Activated CD8-positive, alpha-beta memory T cell treated with anti-CD3 and anti-CD28 coated beads, Interleukin-2, amount 50 U/mL, for 1 hour (primary cell): Measurements from ENCODE around the gene ELMO2.

Experiments
- DNase-seq: peaks from one replicate; pipeline ENCODE4 v3.0.0-alpha.2; 2020; ENCODE audit errors: extremely low read depth

Gene ELMO2, protein sequence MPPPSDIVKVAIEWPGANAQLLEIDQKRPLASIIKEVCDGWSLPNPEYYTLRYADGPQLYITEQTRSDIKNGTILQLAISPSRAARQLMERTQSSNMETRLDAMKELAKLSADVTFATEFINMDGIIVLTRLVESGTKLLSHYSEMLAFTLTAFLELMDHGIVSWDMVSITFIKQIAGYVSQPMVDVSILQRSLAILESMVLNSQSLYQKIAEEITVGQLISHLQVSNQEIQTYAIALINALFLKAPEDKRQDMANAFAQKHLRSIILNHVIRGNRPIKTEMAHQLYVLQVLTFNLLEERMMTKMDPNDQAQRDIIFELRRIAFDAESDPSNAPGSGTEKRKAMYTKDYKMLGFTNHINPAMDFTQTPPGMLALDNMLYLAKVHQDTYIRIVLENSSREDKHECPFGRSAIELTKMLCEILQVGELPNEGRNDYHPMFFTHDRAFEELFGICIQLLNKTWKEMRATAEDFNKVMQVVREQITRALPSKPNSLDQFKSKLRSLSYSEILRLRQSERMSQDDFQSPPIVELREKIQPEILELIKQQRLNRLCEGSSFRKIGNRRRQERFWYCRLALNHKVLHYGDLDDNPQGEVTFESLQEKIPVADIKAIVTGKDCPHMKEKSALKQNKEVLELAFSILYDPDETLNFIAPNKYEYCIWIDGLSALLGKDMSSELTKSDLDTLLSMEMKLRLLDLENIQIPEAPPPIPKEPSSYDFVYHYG

DNA sequence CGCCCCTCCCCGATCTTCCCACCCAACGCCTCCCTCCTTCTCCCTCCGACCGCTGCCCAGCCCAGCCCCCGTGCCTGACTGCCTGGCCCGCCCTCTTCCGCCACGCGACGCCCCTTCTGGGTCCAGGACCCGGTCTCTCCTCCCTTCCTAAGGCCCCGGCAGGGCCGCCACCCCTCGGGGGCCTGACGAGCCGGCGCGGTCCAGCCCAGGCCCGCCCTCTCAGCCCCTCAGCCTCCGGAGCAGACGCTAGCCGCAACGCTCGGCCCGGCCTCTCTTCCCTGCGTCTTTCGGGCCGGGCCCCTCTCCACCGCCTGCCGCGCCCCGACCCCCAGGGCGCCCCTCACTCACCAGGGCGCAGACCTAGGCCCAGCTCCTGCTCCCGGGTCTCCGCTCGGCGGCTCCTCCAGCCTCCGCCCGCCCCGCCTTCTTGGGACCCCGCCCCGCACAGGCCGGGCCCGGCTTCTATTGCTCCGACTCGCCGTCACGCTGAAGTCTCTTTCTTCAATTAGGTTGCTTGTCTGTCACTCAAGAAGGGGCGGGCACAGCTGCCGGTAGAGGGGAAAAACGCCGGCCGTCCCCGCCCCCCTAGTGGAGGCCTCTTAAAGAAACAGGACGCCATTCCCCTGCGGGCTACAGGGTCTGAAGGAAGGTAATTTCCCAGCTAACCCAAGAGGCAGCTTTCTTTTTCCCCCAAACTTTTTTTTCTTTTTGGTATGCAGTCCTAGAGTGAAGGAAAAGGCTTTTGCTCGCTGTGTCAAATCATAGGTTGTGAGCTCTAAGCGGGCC lies at the start of gene ELMO2:
Gene ELMO2, minus strand, starts transcription at position 416 of the 786 bp plus-strand sequence. CDS start 12,133 bp downstream, outside the sequence.
- DNase-seq = peak; percentile 93

GRCh38 chr20:46455729-46456128 lies 49.3 kb upstream of the ELMO2 start:
- no peak for DNase-seq

DNA sequence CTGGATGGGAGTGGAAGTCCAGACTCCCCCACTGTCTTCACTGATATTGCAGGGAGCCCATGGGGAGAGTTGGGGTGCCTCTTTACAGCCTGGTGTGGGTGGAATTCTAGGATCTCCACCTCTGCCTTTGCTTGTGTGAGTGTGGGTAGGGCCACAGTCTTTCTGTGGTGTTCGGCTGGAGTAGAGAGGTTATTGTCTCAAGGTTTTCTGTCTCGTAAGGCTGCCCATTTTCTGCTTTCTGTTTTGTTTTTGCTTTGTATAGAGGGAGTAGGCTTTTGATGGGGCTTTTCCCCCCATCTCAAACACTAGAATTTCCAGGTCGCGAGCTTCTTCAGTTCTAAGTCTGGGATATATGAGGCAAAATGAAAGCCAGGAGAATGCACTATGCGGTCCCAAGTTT lies 40.4 kb upstream of the ELMO2 start:
- DNase-seq = no peak

DNA sequence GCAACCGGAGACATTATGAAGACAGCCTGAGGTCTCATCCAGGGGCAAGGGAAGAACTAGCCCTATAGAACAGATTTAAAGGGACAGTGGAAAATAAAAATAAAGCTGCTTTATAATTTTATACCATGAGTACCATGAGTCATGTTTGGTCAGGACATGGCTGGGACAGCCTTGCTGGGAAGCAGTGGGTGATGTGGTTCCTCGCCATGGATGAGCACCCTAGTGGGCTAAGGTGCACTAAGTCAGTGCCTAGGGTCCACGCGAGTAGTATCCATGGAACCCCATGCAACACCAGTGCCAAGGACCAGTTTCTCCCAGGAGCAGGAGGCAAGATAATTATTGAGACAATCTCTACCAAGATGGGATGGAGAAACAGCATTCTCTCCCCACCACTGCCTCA lies 33.4 kb upstream of the ELMO2 start:
- no peak for DNase-seq

GRCh38 chr20:46438156-46438750 lies 31.8 kb upstream of the ELMO2 start:
- no peak for DNase-seq

DNA sequence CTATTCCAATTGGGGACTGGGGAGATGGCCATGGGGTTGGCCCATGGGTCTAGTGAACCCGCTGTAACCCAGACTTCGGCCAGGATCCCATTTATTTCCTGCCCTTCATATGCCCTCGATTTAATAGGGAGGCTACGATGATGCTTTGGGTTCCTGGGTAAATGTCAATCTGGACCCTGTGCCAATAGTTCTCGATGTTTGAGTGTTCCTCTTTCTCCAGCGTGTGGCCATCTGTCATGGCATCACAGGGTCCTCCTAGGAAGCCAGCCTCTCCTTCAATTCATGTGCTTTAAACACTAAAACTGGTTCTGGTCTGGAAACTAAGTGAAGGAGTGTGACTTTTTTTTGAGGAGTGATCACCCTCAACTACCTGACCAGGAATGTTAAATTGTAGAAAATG lies 28.7 kb upstream of the ELMO2 start:
- no peak for DNase-seq

- DNase-seq = no peak
Observed at GRCh38 chr20:46434597-46434996, 28.2 kb upstream of the ELMO2 start.

DNA sequence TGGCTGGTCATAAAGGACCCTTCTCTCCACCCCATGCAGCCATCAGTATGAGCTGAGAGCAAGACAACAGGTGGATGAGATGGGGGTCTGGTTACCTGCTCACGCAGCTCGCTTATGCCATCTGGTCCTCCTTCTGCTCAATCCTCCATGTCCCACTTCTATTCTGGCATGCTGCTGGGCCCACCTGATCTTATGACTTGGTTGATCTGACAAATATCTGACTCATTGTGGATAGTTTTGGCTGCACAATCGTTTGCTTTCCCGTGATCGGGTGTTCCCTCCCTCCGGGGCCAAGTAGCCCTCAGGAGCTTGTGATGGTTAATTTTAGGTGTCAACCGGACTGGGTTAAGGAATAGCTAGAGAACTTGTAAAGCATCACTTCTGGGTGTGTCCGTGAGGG lies 26.6 kb upstream of the ELMO2 start:
- DNase-seq = no peak

- no peak for DNase-seq
Observed at GRCh38 chr20:46430921-46431712, 24.7 kb upstream of the ELMO2 start.

- DNase-seq = no peak
Observed at GRCh38 chr20:46427384-46427783, 21.0 kb upstream of the ELMO2 start.

DNA sequence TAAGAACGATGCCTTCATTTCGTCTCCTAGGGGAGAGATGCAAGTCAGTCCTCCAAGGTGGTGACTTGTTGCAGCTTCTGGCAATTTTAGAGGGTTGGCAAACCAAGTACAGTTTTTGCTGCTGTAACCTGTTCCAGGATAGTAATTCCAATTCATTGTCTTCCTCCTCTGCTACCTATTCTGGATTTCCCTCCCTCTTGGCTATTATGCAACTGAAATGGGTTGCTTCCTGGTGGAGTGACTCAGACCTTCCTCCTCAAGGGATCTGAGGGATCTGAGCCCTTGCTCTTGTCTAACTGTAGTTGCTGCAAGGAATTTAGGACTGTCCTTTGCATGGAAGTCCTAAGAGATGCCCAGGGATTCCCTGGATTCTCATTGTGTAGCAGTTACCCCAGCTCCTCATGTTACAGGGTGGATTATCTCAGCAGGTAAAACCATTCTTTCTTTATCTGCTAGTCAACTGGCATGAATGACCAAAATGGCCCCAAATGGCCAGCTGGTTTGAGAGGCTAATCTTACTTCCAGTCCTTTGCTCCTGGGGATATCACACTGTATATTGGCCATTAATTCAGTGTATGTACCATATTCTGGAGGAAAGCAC lies 17.6 kb upstream of the ELMO2 start:
- no peak for DNase-seq

DNA sequence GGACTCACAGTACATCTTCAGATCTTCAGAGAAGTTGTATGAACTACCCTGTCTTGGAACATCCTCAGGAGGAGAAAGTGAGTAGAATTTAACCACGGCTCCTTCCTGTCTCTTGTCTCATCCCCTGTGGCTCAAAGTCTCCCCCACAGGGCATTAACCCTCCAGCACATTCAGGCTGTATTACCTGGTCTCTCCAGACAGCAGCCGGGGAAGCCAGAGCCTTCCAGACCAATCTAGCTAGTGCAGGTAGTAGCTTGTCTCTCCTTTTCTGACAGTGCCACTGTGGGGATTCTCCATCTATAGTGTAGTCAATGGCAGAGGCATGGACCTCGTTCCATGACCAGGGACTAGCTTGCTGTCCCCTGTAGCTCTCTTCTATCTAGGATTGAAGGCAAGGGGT lies 16.9 kb upstream of the ELMO2 start:
- DNase-seq = no peak

- no peak for DNase-seq
Observed at GRCh38 chr20:46420878-46421277, 14.5 kb upstream of the ELMO2 start.

- DNase-seq = no peak
Observed at GRCh38 chr20:46419882-46420281, 13.5 kb upstream of the ELMO2 start.

GRCh38 chr20:46416839-46417238 lies 10.4 kb upstream of the ELMO2 start:
- DNase-seq = no peak

GRCh38 chr20:46416421-46416820 lies 10.0 kb upstream of the ELMO2 start:
- DNase-seq = no peak

DNA sequence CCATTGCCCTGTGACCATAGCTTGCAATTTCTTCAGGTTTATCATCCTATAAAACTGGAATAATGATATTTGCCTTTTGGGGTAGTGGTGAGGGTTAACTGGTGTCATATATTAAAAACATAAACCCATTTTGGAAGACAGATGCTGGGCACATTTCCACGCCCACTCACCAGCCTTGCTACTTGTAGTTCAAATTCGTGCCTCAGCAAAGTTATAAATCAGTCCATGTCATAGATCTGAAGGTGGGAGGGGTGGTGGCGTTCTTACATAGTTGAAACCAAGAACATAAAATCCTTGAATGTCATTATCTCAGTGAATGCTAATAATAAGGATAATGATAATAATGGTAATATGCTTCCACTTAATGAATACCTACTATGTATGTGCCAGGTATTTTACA lies 9.4 kb upstream of the ELMO2 start:
- DNase-seq = no peak

- no peak for DNase-seq
Observed at GRCh38 chr20:46414608-46415007, 8.2 kb upstream of the ELMO2 start.

DNA sequence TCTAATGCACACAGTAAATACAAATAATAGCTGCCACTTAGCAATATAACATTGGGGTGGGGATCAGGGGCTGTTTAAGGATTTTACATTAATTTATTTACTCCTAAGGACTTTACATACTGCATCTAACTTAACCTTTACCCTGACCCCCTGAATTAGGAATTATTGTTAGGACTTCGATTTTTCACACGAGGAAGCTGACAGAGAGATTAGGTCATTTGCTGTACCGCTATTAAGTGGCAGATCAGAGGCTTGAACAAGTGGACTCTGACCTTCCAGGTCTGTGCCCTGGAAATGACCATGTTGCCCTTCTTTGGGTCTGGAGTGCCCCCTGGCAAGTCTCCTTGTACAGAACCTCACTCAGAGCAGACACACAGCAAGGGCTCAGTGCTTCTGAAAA lies 5.2 kb upstream of the ELMO2 start:
- no peak for DNase-seq

GRCh38 chr20:46408281-46408731 lies 1.9 kb upstream of the ELMO2 start:
- DNase-seq = no peak

DNA sequence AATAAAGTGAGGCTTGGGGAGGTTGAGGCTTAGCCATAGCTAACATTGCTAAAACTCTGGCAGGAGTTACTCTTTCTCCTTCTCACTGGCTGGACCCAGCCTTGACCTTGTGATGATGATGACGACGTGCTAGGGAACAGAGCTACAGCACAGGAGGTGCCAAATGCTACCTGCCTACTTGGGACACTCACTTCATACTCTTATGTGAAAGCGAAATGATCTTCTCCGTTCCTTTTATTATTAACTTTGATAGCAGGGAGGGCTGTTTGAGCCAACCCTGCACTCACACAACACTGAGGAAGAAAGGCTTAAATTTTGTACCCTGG lies 1.2 kb upstream of the ELMO2 start:
- DNase-seq = no peak
